Measurements from ENCODE around the gene ZFYVE16.
"Not testable (repeated sequence)": the region's sequence is repeated elsewhere in the genome, so short reads cannot be mapped to it uniquely, and the experiment has no call there.

ZFYVE16 gene

DNA sequence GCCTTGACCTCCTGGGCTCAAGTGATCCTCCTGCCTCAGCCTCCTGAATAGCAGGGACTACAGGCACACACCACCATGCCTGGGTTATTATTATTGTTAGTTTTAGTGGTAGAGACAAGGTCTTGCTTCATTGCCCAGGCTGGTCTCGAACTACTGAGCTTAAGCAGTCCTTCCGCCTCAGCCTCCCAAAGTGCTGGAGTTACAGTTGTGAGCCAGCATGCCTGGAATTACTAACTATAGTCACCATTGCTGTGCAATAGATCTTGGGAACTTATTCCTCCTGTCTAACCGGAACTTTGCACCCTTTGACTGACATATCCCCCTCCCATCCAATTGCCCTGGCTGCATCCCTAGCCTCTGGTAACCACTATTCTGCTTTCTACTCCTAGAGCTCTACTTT is 83.4 kb downstream of the ZFYVE16 start:
- DNase-seq = no peak

DNA sequence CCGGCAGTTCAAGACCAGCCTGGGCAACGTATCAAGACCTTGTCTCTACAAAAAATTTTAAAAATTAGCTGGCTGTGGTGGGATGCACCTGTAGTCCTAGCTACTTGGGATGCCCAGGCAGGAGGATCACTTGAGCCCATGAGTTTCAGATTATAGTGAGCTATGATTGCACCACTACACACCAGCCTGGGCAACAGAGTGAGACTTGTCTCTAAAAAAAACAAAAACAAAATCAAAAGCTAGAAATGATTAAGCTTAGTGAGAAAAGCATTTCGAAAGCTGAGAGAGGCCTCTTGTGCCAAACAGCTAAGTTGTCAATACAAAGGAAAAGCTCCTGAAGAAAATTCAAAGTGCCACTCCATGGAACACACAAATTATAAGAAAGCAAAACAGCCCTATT is 84.9 kb downstream of the ZFYVE16 start:
- no peak for DNase-seq

DNA sequence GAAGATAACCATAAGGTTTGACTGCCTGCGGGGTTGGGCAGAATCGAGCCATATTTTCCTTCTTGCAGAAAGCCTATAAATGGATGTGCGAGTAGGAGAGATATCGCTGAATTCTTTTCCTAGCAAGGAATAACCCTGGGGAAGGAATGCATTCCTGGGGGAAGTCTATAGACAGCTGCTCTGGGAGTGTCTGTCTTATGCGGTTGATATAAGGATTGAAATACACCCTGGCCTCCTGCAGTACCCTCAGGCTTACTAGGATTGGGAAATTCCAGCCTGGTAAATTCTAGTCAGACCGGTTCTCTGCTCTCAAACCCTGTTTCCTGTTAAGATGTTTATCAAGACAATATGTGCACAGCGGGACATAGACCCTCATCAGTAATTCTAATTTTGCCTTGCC is 85.6 kb downstream of the ZFYVE16 start:
- not testable (repeated sequence) for DNase-seq

DNA sequence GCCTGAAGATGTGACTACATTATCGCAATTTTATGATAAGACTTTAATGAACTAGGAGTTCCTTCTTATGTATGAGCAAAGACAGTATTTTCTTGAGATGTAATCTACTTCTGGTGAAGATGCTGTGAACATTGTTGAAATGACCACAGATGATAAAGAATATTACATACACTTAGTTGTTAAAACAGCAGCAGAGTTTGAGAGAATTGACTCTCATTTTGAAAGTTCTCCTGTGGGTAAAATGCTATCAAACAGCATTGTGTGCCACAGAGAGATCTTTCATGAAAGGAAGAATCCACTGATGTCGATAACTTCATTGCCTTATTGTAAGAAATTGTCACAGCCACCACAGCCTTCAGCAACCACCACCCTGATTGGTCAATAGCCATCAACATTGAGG is 88.0 kb downstream of the ZFYVE16 start:
- DNase-seq = no peak

DNA sequence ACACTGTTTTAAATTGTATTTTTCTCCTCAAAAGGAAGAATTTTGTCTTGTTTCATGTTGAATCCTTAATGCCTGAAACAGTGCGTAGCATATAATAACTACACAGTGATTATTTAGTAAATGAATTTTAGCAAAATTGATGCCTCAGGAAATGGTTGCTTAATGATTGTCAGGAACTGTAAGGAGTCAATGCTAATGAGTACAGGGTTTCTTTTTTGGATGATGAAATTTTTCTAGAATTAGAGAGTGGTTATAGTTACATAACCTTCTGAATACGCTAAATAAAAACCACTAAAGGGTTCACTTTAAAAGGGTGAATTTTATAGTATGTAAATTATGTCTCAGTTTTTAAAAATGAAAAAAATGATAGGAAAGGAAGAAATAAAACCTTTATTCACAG is 94.9 kb downstream of the ZFYVE16 start:
- DNase-seq = no peak

DNA sequence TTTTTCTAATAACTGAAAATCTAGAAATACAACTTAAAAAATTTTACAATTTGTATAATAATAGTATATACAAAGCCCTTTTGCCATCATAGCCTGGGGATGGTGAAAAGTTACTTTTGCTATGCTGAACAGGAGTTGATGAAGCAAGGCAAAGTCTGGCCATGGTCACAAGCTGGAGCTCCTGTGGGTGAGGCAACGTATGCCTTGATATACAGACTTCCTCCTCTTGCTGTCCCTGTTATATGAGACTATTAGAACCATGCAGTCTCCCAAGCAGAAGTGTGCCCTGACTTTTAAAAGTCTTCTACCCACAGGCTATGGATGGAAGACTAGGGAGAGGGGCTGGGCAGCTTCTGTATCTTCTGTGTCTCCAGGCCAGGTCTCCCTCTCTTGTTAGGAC is 95.8 kb downstream of the ZFYVE16 start:
- no peak for DNase-seq

DNA sequence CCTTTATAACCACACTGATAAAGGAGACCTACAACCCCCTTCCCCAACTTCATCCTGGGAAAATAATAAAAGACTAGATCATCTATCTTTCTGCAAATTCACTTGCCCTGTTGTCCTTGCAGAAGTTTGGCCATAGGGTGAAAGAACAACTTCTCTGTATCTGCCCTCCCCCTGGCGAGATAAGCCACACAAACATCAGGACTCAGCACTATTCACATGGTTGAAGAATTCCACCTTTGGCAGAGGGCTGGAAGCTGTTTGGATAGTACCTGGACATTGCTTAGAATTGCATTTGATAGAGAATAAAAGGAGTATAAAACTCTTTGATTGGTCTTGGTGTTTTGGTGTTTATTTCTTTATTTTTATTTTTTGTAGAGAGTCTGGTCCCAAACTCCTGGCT is 97.0 kb downstream of the ZFYVE16 start:
- DNase-seq = no peak

DNA sequence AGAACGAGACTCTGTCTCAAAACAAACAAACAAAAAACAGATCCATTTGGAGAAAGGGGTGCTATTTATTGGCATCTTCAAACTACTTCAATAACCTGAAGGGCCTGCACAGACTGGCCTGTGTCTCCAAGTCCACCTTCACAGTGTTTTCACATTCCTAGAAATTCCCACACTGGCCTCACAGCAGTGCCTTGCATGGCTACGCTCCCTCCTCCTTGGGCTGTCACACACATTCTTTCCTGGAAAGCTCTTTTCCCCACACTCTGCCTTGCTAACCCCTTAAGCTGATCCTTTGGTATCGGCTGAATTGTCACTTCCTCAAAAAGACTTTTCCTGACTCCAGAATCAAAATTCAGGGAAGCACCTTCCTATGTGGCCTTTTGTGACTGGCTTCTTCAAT is 99.8 kb downstream of the ZFYVE16 start:
- DNase-seq = no peak

DNA sequence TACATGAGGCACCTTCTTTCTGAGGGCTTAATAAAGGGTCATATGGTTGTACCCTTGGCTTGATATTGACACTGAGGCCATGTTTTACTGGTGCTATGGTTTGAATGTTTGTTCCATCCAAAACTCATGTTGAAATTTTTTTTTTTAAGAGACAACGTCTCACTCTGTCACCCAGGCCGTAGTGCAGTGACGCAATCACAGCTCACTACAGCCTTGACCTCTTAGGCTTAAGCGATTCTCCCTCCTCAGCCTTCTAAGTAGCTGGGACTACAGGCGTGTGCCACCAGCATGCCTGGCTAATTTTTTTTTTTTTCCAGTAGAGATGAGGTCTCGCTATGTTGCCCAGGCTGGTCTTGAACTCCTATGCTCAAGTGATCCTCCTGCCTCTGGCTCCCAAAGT is 101.0 kb downstream of the ZFYVE16 start:
- no peak for DNase-seq

DNA sequence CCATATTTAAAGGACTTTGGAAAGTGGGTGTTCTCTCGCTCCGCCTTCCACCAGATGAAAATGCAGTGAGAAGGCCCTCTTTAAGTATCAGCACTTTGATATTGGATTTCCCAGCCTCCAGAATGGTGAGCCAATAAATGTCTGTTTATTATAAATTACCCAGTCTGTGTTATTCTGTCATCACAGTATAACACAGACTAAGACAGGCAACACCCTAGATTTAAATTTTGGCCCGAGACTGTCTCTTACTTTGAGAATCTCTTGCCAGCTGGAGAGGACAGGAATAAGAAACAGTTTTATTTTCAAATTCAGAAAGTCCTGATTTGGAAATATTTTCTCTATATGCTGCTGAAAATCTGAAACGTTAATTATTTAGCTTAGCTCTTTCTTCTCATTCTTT is 101.5 kb downstream of the ZFYVE16 start:
- DNase-seq = no peak

DNA sequence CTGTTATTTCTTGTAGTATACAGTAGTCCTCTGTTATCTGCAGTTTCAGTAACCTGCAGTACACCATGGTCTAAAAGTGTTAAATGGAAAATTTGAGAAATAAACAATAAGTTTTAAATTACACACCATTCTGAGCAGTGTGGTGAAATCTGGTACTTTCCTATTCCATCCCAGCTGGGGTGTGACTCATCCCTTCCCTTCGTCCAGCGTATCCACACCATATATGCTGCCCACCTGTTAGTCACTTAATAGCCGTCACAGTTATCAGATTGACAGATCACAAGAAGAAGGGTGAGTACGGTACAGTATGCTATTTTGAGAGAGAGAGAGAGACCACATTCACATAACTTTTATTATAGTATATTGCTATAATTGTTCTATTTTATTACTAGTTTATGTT is 109.0 kb downstream of the ZFYVE16 start:
- DNase-seq = no peak
